Nephron progenitor cell (in vitro differentiated cells): ENCODE results near the gene ZSCAN31.
"Not testable (repeated sequence)": the region's sequence is repeated elsewhere in the genome, so short reads cannot be mapped to it uniquely, and the experiment has no call there.

Experiments used
- DNase-seq: peaks from one replicate; pipeline ENCODE4 v3.0.0; 2021
- H3K27ac Mint-ChIP-seq: 2 replicates; pipeline ENCODE4 v1.8.0; 2021; ENCODE audit warnings: mild to moderate bottlenecking, moderate library complexity, mixed read lengths
- H3K27me3 Mint-ChIP-seq: 2 replicates; pipeline ENCODE4 v1.8.0; 2021; ENCODE audit warnings: mild to moderate bottlenecking, low read depth, mixed read lengths; ENCODE audit not compliant: poor library complexity
- H3K36me3 Mint-ChIP-seq: 2 replicates; pipeline ENCODE4 v1.8.0; 2021; ENCODE audit warnings: low read depth, mixed read lengths
- H3K4me1 Mint-ChIP-seq: 2 replicates; pipeline ENCODE4 v1.8.0; 2021; ENCODE audit warnings: mixed read lengths
- H3K4me3 Mint-ChIP-seq: 2 replicates; pipeline ENCODE4 v1.8.0; 2021; ENCODE audit warnings: mild to moderate bottlenecking, moderate library complexity, mixed read lengths
- H3K9me3 Mint-ChIP-seq: 2 replicates; pipeline ENCODE4 v1.8.0; 2021; ENCODE audit warnings: mild to moderate bottlenecking, moderate library complexity, mixed read lengths
- TF ChIP-seq, protein P1 (sequence below): fragments of 200-600 bp; sonication (generic); IDR thresholded peaks from 2 replicates; pipeline ENCODE4 v1.5.0; 2021; ENCODE audit warnings: antibody characterized with exemption

The ZSCAN31 gene

DNA sequence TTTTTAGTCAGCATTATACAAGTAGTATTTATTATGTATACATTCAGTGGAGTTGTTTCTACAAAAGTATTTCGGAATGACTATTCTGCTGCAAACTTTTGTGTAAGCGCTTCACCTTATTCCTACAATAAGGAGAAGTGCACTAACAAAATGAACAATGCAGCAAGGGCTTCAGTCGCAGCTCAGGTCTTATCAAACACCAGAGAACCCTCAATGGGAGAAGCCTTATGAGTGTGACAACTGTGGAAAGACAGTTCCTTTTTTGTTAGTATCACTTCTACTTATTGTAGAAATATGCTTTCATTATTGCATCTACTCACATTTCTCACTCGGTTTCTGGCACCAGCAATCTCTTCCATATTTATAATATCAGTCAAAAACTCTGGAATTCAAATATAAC, 32.6 kb upstream of the ZSCAN31 start:
- TF ChIP-seq, protein P1, sequence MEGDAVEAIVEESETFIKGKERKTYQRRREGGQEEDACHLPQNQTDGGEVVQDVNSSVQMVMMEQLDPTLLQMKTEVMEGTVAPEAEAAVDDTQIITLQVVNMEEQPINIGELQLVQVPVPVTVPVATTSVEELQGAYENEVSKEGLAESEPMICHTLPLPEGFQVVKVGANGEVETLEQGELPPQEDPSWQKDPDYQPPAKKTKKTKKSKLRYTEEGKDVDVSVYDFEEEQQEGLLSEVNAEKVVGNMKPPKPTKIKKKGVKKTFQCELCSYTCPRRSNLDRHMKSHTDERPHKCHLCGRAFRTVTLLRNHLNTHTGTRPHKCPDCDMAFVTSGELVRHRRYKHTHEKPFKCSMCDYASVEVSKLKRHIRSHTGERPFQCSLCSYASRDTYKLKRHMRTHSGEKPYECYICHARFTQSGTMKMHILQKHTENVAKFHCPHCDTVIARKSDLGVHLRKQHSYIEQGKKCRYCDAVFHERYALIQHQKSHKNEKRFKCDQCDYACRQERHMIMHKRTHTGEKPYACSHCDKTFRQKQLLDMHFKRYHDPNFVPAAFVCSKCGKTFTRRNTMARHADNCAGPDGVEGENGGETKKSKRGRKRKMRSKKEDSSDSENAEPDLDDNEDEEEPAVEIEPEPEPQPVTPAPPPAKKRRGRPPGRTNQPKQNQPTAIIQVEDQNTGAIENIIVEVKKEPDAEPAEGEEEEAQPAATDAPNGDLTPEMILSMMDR = no peak
- H3K27ac Mint-ChIP-seq = no peak overlapping the region
- H3K36me3 Mint-ChIP-seq = peaks cover 42% of the 10 kb centered on the region
- no peaks in the 10 kb centered on the region for H3K4me1 Mint-ChIP-seq
- DNase-seq = no peak
- no peak overlapping the region for H3K4me3 Mint-ChIP-seq
- peaks cover 2% of the 10 kb centered on the region for H3K27me3 Mint-ChIP-seq
- no peaks in the 10 kb centered on the region for H3K9me3 Mint-ChIP-seq

DNA sequence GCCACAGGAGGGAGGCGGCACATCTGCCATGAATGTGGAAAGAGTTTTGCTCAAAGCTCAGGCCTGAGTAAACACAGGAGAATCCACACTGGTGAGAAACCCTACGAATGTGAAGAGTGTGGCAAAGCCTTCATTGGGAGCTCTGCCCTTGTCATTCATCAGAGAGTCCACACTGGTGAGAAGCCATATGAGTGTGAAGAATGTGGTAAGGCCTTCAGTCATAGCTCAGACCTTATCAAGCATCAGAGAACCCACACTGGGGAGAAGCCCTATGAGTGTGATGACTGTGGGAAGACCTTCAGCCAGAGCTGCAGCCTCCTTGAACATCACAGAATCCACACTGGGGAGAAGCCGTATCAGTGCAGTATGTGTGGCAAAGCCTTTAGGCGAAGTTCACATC, 29.6 kb upstream of the ZSCAN31 start:
- H3K9me3 Mint-ChIP-seq, DNase-seq, H3K4me3 Mint-ChIP-seq, H3K4me1 Mint-ChIP-seq, H3K27me3 Mint-ChIP-seq: not testable (repeated sequence)
- Mint-ChIP-seq H3K36me3 (peaks cover 47% of the 10 kb centered on the region), H3K27ac (peak overlapping the region; percentile 90)

DNA sequence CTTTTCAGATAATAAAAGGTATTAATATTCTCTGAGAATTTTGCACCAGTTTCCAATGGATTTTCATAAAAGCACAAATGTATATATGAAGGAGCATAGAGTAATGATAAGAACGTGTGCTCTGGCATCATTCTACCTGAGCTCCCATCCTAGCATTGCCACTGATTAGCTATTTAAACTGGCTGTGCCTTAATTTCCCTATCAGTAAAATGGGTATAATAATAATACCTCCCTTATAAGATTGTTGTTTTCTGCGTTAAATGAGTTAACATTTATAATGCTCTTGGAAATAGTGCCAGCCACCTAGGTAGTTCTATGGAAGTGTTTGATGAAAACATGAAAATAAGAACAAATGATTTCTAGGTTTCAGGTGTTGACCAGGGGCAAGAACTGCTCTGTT, 25.0 kb upstream of the ZSCAN31 start:
- DNase-seq = no peak
- TF ChIP-seq, protein P1 = no peak
- H3K4me3 Mint-ChIP-seq = no peak overlapping the region
- no peaks in the 10 kb centered on the region for H3K27me3 Mint-ChIP-seq
- no peaks in the 10 kb centered on the region for H3K9me3 Mint-ChIP-seq
- H3K4me1 Mint-ChIP-seq = peaks cover 4% of the 10 kb centered on the region
- peaks cover 28% of the 10 kb centered on the region for H3K36me3 Mint-ChIP-seq
- no peak overlapping the region for H3K27ac Mint-ChIP-seq

DNA sequence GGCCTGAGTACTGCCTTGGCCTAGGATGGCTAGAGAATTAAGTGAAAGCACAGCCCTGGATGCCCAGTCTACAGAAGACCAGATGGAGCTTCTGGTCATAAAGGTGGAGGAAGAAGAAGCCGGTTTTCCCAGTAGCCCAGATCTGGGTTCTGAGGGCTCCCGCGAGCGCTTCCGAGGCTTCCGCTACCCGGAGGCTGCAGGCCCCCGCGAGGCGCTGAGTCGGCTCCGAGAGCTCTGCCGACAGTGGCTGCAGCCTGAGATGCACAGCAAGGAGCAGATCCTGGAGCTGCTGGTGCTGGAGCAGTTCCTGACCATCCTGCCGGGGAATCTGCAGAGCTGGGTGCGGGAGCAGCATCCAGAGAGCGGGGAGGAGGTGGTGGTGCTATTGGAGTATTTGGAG, 23.6 kb upstream of the ZSCAN31 start:
- not testable (repeated sequence) for H3K27ac Mint-ChIP-seq, DNase-seq, H3K9me3 Mint-ChIP-seq, H3K27me3 Mint-ChIP-seq, H3K4me3 Mint-ChIP-seq
- Mint-ChIP-seq H3K36me3 (peaks cover 16% of the 10 kb centered on the region), H3K4me1 (peaks cover 12% of the 10 kb centered on the region)

DNA sequence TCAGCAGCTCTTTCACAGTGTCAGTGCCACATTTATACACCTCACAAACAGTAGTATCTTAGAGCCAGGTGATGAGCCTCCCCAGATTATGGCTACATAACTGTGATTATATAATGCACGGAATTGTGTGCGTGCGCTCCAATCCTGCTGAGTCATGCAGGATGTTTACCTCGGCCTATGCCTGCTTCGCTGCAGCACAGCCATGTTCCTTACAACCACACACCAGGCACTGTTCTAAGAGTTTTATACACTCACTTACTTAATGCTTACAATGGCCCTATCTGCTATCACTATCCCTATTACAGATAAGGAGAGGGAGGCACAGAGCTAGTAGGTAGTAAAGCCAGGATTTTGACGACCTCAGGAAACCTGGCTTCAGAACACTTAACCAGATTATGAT, 21.1 kb upstream of the ZSCAN31 start:
- Mint-ChIP-seq H3K4me1 (peaks cover 15% of the 10 kb centered on the region), H3K27ac (no peak overlapping the region), H3K36me3 (peaks cover 37% of the 10 kb centered on the region), H3K27me3 (no peaks in the 10 kb centered on the region), H3K4me3 (no peak overlapping the region), H3K9me3 (peaks cover 19% of the 10 kb centered on the region)
- DNase-seq = no peak
- TF ChIP-seq, protein P1 = no peak

DNA sequence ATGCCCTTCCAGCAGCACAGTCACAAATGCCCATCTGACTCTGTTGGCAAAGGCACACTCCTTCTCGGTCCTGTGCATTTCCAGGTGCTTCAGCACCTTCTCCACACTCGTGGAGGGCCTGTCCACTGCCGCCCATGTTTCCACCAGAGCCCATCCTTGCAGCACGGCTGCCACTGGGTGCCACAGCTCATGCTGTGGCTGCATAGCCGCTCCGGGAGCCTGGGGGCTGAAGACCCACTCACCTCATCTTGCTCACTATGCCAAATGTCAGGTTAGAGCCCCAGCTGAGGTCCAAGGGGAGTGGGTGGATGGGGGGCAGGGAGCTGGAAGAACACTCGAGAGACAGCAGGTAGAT, 20.7 kb upstream of the ZSCAN31 start:
- Mint-ChIP-seq H3K27me3 (no peaks in the 10 kb centered on the region), H3K9me3 (peaks cover 23% of the 10 kb centered on the region), H3K4me1 (peaks cover 19% of the 10 kb centered on the region), H3K27ac (no peak overlapping the region), H3K36me3 (peaks cover 38% of the 10 kb centered on the region), H3K4me3 (no peak overlapping the region)
- TF ChIP-seq, protein P1 = no peak
- no peak for DNase-seq

DNA sequence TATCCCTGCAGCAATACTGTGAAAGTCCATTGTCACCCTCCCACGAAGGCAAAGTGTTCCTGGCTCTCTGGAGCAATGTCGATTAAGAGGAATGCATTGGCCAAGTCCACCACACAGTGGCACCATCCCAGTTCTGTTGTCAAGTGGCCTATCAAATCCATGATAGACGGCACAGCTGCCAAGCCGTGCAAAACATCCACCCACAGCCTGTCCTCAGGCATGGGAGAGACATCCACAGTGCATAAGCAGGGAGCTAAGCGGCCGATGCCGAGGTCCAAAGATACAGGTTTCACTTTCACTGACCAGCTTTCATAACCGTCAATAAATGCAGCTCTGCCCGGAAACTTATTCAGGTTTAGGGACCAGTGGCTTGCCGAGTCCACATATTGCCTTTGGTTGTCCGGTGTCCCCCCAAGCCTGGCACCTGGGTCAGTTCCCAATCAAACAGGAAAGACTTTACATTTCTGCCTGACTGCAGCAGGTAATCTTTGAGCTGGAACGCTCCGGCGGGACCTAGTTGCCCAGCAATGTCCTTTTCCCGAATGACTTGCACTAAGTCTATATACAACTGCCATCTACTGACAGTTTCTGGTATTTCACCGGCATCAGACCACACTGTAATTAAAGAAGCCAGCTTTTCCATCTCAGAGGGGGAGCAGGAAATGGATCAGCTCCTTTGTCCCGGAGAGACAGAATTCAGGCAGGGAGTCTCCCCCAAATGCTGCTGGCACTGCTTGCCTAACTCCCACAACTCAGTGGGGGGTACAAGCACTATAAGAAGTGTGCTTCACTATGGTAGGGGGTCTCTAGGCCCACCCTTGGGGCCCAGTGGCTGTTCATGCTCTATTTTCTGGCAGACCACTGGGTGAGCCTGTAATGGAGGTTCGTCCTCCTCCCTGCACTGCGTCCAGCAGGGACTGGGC, 20.1 kb upstream of the ZSCAN31 start:
- Mint-ChIP-seq H3K4me3 (peak overlapping the region; percentile 80), H3K9me3 (peaks cover 24% of the 10 kb centered on the region), H3K27ac (peak overlapping the region; percentile 77), H3K27me3 (no peaks in the 10 kb centered on the region), H3K36me3 (peaks cover 41% of the 10 kb centered on the region), H3K4me1 (peaks cover 26% of the 10 kb centered on the region)
- TF ChIP-seq, protein P1 = peak; percentile 67
- peak; percentile 71 for DNase-seq
